ENCODE data around the gene MYOD1.

- TF ChIP-seq EZH2 (IDR thresholded peaks at IDR 0.05) (peak; percentile 10), CTCF (IDR thresholded peaks at IDR 0.05) (peak; percentile 14)
Measured at GRCh38 chr11:17719028-17719937, at the start of gene MYOD1.
